Stimulated activated CD4-positive, alpha-beta T cell treated with anti-CD3 and anti-CD28 coated beads, TNF-alpha, amount 100 ng/mL, for 1 hour (primary cell): Measurements from ENCODE around the gene MAPK10.
"Not testable (repeated sequence)": the region's sequence is repeated elsewhere in the genome, so short reads cannot be mapped to it uniquely, and the experiment has no call there.

Source experiments
- DNase-seq, 3 donors: peaks; one replicate each; pipeline ENCODE4 v3.0.0-alpha.2; 2020; ENCODE audit warnings: low read depth in 3 of 3, low spot score in 1 of 3

Gene MAPK10

DNA sequence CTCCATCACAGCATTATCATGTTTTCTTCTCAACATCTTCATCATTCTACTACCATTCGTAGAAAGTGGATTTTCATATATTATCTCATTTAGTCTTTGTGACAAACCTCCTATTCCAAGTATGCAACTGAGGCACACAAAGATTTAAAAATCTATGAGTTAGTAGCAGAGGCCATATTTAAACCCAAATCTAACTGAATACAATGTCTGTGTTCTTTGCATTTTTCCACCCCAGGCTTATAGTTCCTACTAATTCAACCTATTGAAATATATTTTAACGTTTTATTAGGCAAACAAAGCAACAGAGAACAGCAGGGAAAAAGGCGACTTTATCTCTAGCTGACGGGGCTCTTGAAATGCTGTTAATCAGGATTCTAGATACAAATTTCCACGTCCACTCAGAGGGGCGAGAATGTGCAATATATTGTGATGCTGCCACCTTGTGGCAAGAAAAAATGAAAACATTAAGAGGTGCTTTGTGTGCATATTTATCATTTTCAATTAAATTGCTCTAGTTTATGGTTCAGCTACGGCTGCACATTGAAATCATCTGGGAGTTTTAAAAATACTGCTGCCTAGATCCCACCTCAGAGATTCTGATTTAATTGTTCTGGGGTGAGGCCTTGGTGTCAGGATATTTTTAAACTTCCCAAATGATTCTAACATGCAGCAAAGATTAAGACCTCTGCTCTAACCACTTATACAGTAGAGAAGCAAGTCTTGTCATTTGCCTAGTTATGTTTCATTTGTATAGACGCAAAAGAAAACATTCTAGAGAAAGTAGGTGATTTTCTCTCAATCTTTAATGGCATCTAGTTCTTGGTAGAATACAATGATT lies 315.9 kb downstream of the MAPK10 start:
- no peak for DNase-seq

DNA sequence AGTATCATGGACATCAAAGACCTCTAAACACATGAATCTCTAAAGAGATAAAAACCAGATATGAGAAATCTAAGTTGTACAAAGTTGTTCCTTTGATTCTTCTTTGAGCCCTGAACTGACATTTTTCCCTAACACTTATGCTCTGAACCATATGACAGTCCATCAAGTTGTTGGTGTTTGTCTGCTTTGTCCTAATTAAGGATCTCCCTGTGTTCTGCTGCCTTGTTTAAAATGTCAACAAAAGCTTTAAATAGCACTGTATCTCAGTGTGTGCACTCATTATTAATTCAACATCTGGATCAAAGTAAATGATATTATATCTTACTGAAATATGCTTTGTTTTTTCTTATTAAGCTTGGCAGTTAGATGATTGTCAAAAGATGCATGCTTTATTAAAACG lies 321.8 kb downstream of the MAPK10 start:
- DNase-seq: no peak

DNA sequence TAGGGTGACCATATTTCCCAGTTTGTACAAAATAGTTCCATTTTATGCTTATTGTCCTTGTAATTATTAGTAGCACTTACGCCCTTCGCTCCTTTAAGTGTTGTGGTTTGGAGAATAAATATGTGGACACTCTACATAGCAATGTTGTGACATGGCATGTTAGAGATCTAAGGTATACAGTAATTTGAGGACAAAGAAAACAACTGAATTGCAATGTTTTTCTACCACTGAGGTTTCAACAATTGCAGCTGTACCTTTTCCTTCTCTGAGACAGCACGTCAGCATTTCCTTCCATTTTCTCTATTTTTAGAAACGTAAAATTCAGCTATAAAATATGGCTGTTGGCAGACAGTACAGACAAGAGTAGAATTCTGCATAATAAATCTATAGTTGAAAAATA lies 323.1 kb downstream of the MAPK10 start:
- DNase-seq: no peak

DNA sequence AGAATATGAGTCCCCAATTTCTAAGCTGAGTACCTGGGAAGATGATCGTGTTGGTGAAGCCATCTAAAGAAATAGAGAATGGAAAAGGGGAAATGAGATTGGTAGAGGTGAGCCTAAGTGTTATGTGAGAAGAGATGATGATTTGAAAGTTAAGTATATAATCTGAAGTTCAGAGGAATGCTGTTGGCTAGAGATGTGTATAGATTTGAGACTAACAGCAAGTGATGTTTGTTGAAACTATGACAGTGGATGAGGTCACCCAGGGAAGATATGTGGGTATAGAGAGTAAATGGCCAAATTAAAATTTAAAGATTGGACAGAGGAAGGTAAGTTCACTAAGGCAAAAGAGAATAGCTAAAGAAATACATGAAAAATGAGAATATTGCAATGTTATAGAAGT lies 324.2 kb downstream of the MAPK10 start:
- DNase-seq: no peak

DNA sequence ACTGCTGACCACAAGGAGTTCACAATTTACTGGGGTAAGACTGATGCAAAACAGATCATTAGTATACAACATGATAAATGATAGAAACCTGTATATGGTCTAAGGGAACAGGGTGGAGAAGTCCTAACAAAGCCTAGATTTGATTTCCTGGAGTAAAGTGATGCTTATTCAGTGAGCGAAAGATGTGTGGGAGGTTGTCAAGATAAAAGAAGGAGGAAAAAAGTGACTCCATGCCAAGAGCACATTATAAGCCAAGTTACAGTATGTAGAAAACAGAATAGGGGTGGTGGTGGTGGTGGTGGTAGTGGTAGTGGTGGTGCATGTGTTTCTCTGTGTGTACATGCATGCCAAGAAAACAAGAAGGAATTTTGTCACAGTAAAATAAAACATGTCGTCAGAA lies 325.2 kb downstream of the MAPK10 start:
- no peak for DNase-seq

DNA sequence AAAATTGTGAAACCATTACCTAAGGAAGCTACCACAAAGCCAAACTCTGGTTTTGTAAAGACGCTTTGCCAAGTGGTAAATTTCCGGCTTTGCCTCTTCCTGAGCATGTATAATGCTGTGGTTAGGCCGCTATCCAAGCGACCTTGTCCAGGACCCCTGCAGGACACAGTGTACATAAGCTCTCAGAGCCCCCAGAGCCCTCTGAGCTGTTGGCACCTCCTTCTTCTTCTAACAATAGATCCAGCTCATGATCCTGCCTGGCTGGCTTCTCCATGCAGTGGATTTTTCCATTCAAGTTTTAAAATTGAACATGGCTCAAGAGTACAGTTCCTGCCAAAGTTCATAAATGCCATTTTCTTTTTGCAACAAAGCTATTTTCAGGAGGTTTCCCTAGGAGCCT lies 326.7 kb downstream of the MAPK10 start:
- no peak for DNase-seq

DNA sequence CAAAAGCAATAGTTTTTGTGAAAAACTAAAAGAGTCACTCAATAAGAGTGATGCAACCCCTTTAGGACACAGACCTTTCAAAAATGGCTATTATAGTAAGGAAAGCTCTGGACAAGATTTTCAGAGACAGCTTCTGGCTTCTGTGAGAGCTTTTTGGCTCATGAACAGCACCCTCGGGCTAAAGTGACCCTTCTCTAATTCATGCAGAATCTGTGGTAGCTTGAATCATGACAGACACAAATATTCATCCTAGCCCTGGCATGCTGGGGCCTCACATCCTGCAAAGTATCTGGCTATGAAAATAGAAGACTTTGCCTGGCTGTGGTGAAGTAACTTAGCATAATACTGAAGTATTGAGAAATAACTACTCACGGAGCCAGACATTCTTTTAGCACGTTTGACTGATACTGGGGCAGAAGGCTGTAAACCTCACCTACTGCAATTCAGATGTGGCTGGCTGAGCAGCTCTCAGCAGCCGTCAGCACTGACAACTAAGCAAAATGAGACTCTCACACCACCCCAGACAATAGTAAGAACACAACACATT lies 327.3 kb downstream of the MAPK10 start:
- DNase-seq: no peak

DNA sequence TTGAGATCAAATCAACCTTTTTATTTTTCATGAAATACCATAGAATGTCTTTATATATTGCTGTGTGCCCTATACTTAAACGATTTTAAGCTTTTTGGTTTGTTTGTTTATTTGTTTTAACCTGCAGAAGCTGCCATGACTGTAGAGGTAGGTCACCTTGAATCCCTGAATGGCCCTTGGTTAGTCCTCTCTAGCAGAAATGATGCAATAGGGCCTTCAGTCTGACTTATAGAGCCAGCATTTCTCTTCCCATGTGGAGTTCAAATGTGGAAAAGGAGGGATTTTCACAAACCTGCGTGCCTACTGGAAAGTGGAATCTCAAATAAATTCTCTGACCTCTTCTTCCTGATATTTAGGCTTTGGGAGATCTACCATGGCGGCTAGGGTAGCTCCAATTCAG lies 327.9 kb downstream of the MAPK10 start:
- DNase-seq: no peak

DNA sequence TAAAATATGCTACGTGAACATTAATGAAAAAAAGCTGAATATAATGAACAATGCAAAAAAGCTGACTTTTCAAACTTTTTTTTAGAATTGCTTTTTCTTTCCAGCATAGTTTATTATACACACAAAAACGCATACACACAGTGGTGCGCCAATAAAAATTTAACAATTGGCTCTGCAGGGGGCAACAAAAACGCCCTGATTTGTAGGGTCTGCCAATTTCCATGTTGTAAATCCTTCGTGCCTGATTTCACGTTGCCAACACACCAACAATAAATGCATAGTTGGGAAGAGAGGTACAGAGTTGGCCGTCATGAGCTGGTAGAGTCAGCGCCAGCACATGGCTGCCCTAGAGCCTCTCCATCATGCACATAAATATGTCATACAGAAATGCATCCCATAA lies 333.1 kb downstream of the MAPK10 start:
- no peak for DNase-seq

DNA sequence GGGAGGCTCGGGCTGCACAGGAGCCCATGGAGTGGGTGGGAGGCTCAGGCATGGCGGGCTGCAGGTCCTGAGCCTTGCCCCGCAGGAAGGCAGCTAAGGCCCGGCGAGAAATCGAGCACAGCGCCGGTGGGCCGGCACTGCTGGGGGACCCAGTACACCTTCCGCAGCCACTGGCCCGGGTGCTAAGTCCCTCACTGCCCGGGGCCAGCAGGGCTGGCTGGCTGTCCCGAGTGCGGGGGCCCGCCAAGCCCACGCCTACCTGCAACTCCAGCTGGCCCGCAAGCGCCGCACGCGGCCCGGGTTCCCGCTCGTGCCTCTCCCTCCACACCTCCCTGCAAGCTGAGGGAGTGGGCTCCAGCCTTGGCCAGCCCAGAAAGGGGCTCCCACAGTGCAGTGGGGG lies 338.2 kb downstream of the MAPK10 start:
- DNase-seq: not testable (repeated sequence)

DNA sequence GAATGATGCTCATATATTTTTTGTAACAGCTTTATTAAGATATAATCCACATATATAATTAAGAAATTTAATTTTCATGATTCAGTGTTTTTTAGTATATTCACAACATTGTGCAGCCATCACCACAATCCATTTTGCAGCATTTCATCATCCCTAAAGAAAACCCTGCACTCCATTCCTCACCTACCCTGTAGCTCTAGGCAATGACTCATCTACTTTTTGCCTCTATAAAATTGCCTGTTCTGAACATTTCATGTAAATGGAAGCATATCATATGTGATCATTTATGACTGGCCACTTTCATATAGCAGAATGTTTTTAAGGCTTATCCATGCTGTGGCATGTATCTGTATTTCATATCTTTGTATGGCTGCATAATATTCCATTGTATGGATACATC lies 339.9 kb downstream of the MAPK10 start:
- no peak for DNase-seq

DNA sequence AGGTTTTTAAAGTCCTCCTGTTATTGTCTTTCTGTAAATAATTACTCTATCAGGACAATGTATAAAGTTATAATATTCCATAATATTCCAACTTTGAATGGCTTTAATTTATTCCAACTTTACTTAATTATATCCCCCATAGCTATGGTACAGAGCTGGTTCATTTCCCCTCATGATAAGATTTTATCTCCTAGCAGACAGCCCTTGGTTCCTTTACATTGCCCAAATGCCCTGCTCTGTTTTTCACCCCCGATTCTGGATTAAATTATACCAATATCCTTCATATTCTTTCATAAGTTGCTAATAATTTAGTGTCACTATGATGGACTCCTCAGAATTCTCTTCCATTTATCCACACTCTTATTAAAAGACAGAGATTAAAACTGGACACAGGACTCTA lies 340.5 kb downstream of the MAPK10 start:
- no peak for DNase-seq

DNA sequence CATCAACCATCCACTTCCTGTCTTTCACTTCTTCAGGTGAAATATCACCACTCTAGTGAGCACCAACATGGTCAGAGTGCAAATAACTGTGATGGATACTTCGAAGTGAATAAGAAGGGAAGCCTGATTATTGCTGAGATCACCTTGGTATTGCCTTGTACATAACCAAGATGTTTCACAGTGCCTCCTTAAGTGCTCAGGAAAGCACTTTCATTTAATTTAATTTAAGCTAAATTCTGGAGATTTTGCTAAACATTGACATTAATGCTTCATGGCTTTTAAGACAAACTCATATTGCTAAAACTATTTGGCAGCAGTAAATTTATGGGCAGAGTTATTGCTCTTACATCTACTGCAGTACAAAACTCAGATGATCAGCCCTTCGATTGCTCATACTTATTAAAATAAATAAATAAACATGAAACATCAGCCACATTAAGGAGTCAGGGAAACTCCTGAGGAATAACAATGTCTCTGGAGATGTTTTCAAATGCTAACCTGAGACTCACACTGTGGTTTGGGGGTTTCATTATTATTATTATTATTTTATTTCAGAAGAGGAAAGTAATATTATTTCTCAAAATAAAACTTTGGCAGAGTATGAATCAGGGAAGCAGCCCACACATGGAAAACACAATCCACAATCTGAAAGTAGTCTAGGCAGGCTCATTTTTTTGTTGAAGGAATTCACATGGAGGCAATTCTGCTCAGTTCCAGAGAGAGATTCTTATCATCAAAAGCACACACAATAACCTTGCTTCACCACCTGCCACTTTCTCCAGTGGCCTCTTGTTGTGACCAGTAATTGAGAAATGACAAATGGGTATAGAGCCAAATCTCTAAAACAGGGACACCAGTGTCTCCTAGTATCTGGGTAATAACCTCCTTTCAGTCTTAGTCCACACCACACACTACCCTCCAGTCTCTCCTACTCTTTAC lies 344.2 kb downstream of the MAPK10 start:
- DNase-seq: no peak

DNA sequence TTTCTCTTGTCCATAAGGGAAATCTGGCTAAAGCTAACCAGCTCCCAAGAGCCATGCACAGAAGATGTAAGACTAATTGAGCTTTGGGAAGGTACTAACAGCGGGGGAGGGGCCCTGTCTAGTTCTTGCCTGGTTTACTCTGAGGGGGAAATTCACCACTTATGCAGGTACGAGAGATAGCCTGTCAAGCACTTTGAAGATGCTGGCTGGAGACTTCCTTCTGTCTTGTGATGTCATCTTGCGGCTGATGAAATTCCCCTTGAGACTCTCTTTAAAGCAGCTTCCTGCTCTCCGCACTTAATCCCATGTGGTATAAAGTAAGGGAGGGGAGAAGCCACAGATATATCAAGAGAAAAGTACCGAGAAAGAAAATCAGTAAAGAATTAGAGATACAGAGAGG lies 345.3 kb downstream of the MAPK10 start:
- DNase-seq: no peak

DNA sequence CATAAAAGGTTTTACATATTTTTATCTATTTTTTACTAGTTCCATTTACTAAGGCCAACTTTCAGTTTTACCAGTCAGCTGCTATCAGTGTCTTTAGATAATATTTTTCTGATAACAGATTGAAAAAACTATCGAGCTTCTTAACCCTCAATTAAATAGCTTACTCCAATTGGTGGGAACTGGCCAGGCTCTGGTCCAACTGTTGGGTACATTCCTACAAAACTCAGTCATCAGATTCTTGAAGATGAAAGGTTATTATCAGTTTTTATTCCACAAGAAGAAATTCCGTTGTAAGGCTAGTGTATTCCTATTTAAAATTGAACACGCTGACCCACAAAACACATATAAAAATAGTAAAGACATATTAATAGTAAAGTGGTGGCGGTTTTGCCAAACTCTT lies 346.2 kb downstream of the MAPK10 start:
- DNase-seq: no peak

DNA sequence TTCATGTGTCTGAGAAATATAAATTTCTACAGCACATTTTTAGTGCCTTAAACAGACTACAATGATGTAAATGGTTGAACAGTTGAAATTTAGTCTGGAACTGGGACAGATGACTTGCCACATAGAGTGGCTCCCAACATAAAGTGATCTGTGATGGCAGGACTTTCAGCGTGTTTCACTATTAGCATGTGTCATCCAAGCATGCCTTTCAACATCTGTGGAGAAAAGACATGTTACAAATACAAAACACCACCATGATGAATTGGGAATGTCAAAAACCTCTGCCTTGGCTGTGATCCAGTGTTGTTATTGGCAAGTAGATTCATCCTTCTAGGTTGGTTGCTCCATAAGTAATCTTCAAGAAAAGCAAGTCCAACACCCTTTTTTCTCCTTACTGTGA lies 348.7 kb downstream of the MAPK10 start:
- DNase-seq: no peak

DNA sequence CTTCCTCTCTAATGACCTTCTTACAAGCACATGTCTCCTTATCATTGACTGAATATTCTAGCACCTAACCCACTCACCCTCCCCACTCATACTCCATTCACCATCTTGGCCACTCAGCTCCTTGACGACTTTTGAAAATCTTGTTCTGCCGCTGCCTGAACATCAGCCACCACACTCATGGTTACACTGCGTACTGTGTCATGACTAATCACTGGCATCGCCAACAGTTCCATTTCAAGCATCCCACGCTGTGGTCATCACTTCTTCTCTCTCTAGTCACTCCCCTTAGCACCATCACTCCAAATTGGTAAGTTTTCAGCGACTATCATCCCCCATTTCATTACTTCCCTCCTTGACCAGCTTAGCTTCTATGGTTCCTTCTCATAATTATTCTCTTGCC lies 352.8 kb downstream of the MAPK10 start:
- DNase-seq: no peak

DNA sequence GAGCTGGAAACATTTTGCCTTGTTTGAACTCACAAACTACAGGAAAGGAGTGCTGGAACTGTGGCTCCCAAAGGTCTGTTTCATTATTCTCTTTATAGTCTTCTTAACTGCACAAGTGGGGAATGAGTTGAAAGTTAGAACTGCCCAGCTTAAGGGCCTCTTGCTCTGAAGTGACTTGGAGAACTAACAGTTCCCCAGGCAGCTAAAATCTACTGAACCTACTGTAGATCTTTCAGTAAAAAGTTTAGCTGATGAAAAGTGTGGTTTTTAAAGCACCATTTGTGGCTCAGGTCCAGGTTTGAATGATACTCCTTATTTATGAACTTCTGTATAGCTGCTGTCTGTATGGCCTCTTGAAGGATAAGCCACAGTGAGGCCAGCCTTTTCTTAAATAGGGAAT lies 353.8 kb downstream of the MAPK10 start:
- DNase-seq: no peak

DNA sequence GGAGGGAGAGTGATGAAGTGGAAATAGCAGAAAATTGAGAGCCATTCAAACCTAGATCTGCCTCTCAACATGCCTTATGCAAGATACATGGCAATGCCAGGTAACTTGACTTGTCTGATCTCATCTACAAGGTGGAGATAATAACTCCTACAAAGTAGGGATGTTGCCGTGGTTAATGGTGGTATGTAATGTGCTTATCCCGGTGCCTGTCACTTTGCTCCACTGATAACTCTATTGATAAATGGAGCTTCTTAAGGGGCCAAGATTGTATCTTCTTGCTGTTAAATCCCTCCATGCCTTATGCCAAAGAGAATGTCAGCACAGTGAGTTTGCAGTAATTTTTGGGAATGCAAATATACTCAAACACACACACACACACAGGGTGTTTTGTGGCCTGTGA lies 355.8 kb downstream of the MAPK10 start:
- DNase-seq: no peak

DNA sequence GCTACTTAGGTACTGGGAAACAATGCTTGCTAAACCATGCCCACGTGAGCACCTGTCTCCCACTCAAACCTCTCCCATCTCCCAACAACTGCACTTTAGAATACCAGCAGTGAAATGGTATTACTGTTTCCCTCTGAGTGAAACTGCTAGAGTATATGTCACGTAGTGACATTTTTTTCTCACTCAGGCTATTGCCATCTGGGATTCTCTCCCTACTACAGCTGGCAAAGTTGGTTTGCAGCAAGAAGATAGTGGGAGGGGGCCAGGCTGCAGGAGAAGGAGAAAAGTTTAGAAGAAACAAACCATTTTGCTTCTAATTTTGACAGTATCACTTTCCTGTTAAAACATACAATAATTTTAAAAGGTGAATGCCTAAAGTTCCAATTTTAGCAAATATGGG lies 358.3 kb downstream of the MAPK10 start:
- DNase-seq: no peak

DNA sequence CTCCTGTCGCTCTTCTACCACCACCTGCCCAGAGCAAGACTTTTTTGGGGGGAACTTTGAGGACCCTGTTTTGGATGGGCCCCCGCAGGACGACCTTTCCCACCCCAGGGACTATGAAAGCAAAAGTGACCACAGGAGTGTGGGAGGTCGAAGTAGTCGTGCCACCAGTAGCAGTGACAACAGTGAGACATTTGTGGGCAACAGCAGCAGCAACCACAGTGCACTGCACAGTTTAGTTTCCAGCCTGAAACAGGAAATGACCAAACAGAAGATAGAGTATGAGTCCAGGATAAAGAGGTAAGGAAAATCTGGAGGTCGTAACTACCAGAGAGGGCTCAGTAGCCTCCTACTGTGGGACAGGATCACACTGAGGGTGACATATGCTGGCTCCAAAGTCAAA lies 364.5 kb downstream of the MAPK10 start:
- no peak for DNase-seq

DNA sequence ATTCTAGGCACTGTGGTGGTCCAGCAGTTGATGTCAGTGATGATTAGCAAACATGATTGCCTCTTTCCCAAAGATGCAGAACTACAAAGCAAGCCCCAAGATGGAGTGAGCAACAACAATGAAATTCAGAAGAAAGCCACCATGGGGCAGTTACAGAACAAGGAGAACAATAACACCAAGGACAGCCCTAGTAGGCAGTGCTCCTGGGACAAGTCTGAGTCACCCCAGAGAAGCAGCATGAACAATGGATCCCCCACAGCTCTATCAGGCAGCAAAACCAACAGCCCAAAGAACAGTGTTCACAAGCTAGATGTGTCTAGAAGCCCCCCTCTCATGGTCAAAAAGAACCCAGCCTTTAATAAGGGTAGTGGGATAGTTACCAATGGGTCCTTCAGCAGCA lies 365.3 kb downstream of the MAPK10 start:
- no peak for DNase-seq
